A549 (cell line): ENCODE results near the gene BCAS3. TPM values are rescaled to one million over a fixed set of nuclear protein-coding genes. Genes with fewer than 3 reads are reported as not detected.

Experiments
- ATAC-seq, 2 experiments: fragments of 200-7000 bp in 1 of 2; fragments of >200 bp in 1 of 2; cut with Nextera tagmentation in 1 of 2; cut with Tn5 transposase in 1 of 2; 3 replicates each; pipeline versions ENCODE4 v1.8.0 to v1.9.1; 2018 to 2020; ENCODE audit warnings: mild to moderate bottlenecking in 1 of 2, moderate library complexity in 1 of 2
- CTCF ChIA-PET: fragments of 300-600 bp; sonication (Branson Sonifier 250); formaldehyde crosslinking; extraction: SDS; loops from one replicate; lab custom pipeline; 2021; ENCODE audit warnings: antibody characterized with exemption, inconsistent platforms; lab: Yijun Ruan, JAX
- POLR2A ChIA-PET: fragments of 350-600 bp; formaldehyde crosslinking; extraction: SDS; loops from one replicate; lab custom pipeline; 2021; ENCODE audit warnings: antibody characterized with exemption, inconsistent platforms; lab: Yijun Ruan, JAX
- DNase-seq, 2 experiments: peaks; one replicate each; pipeline versions ENCODE4 v3.0.0 to v3.0.0-alpha.2; 2011 to 2016; ENCODE audit warnings: low read depth in 1 of 2, low spot score in 1 of 2
- FAIRE-seq: peaks from 2 replicates; lab custom pipeline; 2011; peaks lifted over from hg19 to GRCh38; lab: Jason Lieb, UNC
- H3K27ac ChIP-seq, 2 experiments: fragments of >200 bp; sonication (Bioruptor Twin); formaldehyde crosslinking; 3 replicates each; pipeline ENCODE4 v1.5.1; 2016 to 2017
- H3K4me1 ChIP-seq: fragments of >200 bp; sonication (Bioruptor Twin); formaldehyde crosslinking; 3 replicates; pipeline ENCODE4 v1.6.1; 2016
- H3K4me2 ChIP-seq: fragments of >200 bp; sonication (Bioruptor Twin); formaldehyde crosslinking; 3 replicates; pipeline ENCODE4 v1.6.1; 2016
- H3K4me3 ChIP-seq: fragments of >200 bp; sonication (Bioruptor Twin); formaldehyde crosslinking; 3 replicates; pipeline ENCODE4 v1.5.1; 2016
- H3K9me3 ChIP-seq: fragments of >200 bp; sonication (Bioruptor Twin); formaldehyde crosslinking; 3 replicates; pipeline ENCODE4 v1.6.1; 2016
- CEBPB ChIP-seq, 2 experiments: fragments of >200 bp in 1 of 2; sonication (Bioruptor Twin) in 1 of 2; formaldehyde crosslinking in 1 of 2; IDR thresholded peaks; 2 replicates each; pipeline ENCODE4 v1.6.1; 2012 to 2016
- CHD4 ChIP-seq: fragments of 200-600 bp; sonication (generic); IDR thresholded peaks from 2 replicates; pipeline ENCODE4 v1.6.1; 2016; ENCODE audit warnings: antibody characterized with exemption, mild to moderate bottlenecking, borderline replicate concordance
- EHMT2 ChIP-seq: fragments of 200-600 bp; sonication (generic); IDR thresholded peaks from 2 replicates; pipeline ENCODE4 v1.6.1; 2016; ENCODE audit warnings: antibody characterized with exemption, low read depth, mild to moderate bottlenecking, moderate library complexity
- GATA3 ChIP-seq: IDR thresholded peaks from 2 replicates; pipeline ENCODE4 v1.6.1; 2012; ENCODE audit warnings: borderline replicate concordance
- HEYL ChIP-seq: fragments of 250-450 bp; sonication (Bioruptor Pico); IDR thresholded peaks from 2 replicates; pipeline ENCODE4 v1.8.0; 2021; ENCODE audit warnings: mild to moderate bottlenecking, moderate library complexity
- HOXB13 ChIP-seq: fragments of 250-450 bp; sonication (Bioruptor Pico); IDR thresholded peaks from 2 replicates; pipeline ENCODE4 v1.5.0; 2020; ENCODE audit warnings: low read depth, mild to moderate bottlenecking, moderate library complexity
- PHF8 ChIP-seq: fragments of 200-600 bp; sonication (generic); IDR thresholded peaks from 2 replicates; pipeline ENCODE4 v1.6.1; 2016; ENCODE audit warnings: low read depth, mild to moderate bottlenecking, antibody characterized with exemption, moderate library complexity, borderline replicate concordance
- POLR2A ChIP-seq: IDR thresholded peaks from 2 replicates; pipeline ENCODE4 v1.6.1; 2012; ENCODE audit warnings: mild to moderate bottlenecking, low read length
- POLR2AphosphoS2 ChIP-seq: conservative IDR thresholded peaks from 2 replicates; pipeline ENCODE4 v1.6.1; 2012; ENCODE audit warnings: low read length, improper control_type of control experiment, inconsistent platforms
- RAD21 ChIP-seq, 2 experiments: fragments of >200 bp in 1 of 2; sonication (Bioruptor Twin) in 1 of 2; formaldehyde crosslinking in 1 of 2; IDR thresholded peaks in 1 of 2; conservative IDR thresholded peaks in 1 of 2; 2 replicates in 1 of 2; 3 replicates in 1 of 2; pipeline ENCODE4 v1.6.1; 2012 to 2018; ENCODE audit warnings: inconsistent platforms in 1 of 2
- SMC3 ChIP-seq: fragments of >200 bp; sonication (Bioruptor Twin); formaldehyde crosslinking; IDR thresholded peaks from 3 replicates; pipeline ENCODE4 v1.6.1; 2018; ENCODE audit warnings: inconsistent platforms
- ZFP36 ChIP-seq: fragments of 450-650 bp; IDR thresholded peaks from 2 replicates; pipeline ENCODE4 v1.6.1; 2014; ENCODE audit warnings: borderline replicate concordance; ENCODE audit not compliant: partially characterized antibody
- WGBS: methylation state at CpG from one replicate; pipeline ENCODE4 v1.1.6; 2017; ENCODE audit errors: missing lambda C conversion rate; 5-methylcytosine and 5-hydroxymethylcytosine counted together
- polyA plus RNA-seq, 4 experiments: library from polyadenylated mRNA; depleted of rRNA in 3 of 4; stranded (reverse); fragments of >200 nt; fragmentation: RNase III in 1 of 4; extraction: RNeasy Plus Mini Kit Qiagen cat#74134 plus additional on column Dnase treatment in 1 of 4; gene quantifications; 2 replicates in 3 of 4; 3 replicates in 1 of 4; pipeline ENCODE4 v1.2.3, GENCODE V29; 2011 to 2017
- TF ChIP-seq, protein P1 (sequence below): fragments of 200-600 bp; sonication (generic); IDR thresholded peaks from 2 replicates; pipeline ENCODE4 v1.6.1; 2016; ENCODE audit warnings: antibody characterized with exemption, mild to moderate bottlenecking, moderate library complexity
- TF ChIP-seq, protein P2 (sequence below): fragments of >200 bp; sonication (Bioruptor Twin); formaldehyde crosslinking; IDR thresholded peaks from 3 replicates; pipeline ENCODE4 v1.5.1; 2016

BCAS3 gene
- polyA plus RNA-seq, 2 of the 4 experiments (the other 2 are of a cell fraction): 14.7 to 43.4 TPM

DNA sequence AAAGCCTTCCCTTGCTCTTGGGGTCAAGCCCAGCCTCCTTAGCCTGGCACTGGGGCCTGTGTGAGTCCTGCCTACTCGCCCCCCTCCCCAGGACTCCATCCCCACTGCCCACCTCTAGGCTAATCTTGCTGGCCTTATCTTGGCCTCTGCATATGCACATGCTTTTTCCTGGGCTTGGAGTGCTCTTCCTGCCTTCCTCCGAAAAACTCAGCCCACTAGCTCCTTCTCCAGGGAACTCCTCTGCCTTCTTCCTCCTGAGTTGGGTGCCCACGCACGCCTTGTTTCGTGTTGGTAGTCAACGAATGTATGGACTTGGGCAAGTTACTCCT is 738.5 kb downstream of the BCAS3 start (continued):
- no peak for TF ChIP-seq PHF8
- TF ChIP-seq HEYL (CRISPR knock-in tag): no peak
- TF ChIP-seq HOXB13: no peak
- TF ChIP-seq, protein P1, sequence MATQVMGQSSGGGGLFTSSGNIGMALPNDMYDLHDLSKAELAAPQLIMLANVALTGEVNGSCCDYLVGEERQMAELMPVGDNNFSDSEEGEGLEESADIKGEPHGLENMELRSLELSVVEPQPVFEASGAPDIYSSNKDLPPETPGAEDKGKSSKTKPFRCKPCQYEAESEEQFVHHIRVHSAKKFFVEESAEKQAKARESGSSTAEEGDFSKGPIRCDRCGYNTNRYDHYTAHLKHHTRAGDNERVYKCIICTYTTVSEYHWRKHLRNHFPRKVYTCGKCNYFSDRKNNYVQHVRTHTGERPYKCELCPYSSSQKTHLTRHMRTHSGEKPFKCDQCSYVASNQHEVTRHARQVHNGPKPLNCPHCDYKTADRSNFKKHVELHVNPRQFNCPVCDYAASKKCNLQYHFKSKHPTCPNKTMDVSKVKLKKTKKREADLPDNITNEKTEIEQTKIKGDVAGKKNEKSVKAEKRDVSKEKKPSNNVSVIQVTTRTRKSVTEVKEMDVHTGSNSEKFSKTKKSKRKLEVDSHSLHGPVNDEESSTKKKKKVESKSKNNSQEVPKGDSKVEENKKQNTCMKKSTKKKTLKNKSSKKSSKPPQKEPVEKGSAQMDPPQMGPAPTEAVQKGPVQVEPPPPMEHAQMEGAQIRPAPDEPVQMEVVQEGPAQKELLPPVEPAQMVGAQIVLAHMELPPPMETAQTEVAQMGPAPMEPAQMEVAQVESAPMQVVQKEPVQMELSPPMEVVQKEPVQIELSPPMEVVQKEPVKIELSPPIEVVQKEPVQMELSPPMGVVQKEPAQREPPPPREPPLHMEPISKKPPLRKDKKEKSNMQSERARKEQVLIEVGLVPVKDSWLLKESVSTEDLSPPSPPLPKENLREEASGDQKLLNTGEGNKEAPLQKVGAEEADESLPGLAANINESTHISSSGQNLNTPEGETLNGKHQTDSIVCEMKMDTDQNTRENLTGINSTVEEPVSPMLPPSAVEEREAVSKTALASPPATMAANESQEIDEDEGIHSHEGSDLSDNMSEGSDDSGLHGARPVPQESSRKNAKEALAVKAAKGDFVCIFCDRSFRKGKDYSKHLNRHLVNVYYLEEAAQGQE: no peak
- no peak for TF ChIP-seq POLR2A
- no peak for TF ChIP-seq CHD4

DNA sequence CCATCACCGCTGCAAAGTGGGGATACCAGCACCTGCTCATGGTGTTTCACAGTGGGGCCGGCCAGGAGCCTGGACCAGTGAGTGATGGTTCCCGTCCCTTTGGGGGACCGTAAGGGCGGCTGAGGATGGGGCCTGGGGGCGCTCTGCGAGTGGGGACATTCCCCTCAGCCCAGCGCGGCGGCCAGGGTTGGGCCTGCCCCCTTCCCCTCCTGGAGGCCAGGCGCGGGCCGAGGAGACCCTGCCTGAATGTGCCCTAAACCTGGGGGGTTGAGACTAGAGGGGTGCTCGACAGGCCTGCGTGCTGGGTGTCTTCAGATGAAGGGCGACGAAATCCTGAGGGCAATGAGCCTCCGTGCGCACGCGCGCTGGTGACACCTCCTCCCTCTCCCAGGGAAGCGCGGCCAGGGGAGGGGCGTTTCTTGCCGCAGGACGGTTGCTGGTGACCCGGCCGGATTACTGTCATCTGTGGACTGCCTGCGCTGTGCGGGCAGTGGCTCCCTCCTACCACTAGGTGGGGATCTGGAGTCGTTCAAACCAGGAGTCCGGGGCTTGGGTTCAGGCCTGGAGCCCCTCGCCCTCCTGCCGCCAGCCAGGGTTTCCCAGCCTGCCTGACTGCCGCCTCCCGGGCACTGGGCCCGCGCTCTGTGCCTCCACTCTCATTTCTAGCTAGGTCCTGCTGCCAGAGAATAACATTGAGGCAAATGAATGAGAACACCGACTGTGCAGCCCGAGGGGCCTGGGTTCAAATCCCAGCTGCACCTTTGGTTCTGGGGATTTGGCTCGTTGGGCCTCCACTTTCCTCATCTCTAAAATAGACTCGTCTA is 739.1 kb downstream of the BCAS3 start:
- 35% methylated on average over 35 of the region's 43 CpGs for WGBS
- TF ChIP-seq ZFP36 (no peak), SMC3 (peak; percentile 99), RAD21 (conservative IDR thresholded peaks at IDR 0.05 in 1 of 2, IDR thresholded peaks at IDR 0.05 in 1 of 2) (peak; percentile 95 to 99), GATA3 (0 out of 2 replicates have a peak, but pooled peaks have one; percentile 17)
- TF ChIP-seq, protein P2, sequence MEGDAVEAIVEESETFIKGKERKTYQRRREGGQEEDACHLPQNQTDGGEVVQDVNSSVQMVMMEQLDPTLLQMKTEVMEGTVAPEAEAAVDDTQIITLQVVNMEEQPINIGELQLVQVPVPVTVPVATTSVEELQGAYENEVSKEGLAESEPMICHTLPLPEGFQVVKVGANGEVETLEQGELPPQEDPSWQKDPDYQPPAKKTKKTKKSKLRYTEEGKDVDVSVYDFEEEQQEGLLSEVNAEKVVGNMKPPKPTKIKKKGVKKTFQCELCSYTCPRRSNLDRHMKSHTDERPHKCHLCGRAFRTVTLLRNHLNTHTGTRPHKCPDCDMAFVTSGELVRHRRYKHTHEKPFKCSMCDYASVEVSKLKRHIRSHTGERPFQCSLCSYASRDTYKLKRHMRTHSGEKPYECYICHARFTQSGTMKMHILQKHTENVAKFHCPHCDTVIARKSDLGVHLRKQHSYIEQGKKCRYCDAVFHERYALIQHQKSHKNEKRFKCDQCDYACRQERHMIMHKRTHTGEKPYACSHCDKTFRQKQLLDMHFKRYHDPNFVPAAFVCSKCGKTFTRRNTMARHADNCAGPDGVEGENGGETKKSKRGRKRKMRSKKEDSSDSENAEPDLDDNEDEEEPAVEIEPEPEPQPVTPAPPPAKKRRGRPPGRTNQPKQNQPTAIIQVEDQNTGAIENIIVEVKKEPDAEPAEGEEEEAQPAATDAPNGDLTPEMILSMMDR: peak; percentile 96
- ChIA-PET POLR2A (no interaction called here), CTCF (interaction anchor here (0.6 to 19.8 kb wide), 53 partner anchors 8 to 954 kb away, joined by 3 to 357 read pairs (median 4); partner anchors contain the start of gene NACA2)
- peak; percentile 88 to 93 for DNase-seq
- Histone ChIP-seq H3K4me1 (peaks cover 14% of the 10 kb centered on the region; the same call in 2 of the 3 replicates), H3K4me2 (peak overlapping the region; percentile 60), H3K9me3 (0 out of 3 replicates have a peak, but pooled peaks cover 8% of the 10 kb centered on the region), H3K27ac (peak overlapping the region; percentile 54 to 72; a peak in 4 of 6 replicates), H3K4me3 (no peak overlapping the region)
- ATAC-seq: peak; percentile 45 to 74
- FAIRE-seq: peak; percentile 76

DNA sequence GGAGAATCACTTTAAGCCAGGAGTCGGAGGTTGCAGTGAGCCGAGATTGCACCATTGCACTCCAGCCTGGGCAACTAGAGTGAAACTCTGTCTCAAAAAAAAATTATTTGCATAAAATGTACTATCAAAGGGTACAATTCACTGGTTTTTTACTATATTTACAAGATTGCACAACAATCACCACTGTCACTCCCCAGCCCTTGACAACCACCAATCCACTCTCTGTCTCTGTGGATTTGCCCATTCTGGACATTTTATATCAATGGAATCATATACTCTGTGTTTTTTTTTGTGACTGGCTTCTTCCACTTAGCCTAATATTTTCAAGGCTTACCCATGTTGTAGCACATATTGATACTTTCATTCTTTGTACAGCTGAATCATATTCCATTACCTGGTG is 740.8 kb downstream of the BCAS3 start:
- FAIRE-seq (peak; percentile 36), ATAC-seq (no peak), DNase-seq (no peak)
- H3K4me2 ChIP-seq: no peak overlapping the region
- ChIA-PET POLR2A (no interaction called here), CTCF (interaction anchor here (1.1 to 19.8 kb wide), 9 partner anchors 8 to 418 kb away, joined by 3 to 357 read pairs (median 7); no protein-coding TSS in a partner anchor)
- peaks cover 11% of the 10 kb centered on the region; the same call in 2 of the 3 replicates for H3K4me1 ChIP-seq
- TF ChIP-seq EHMT2 (no peak), POLR2AphosphoS2 (no peak), ZFP36 (no peak), CEBPB (IDR thresholded peaks at IDR 0.05) (peak; percentile 13 to 68; a peak in 3 of 4 replicates)
- no peak overlapping the region for H3K27ac ChIP-seq
- no peak overlapping the region for H3K4me3 ChIP-seq
- 90% methylated on average over 2 of the region's 2 CpGs for WGBS
- H3K9me3 ChIP-seq: 0 out of 3 replicates have a peak, but pooled peaks cover 6% of the 10 kb centered on the region
